ENCODE data around the gene NOTCH4.

NOTCH4 gene

GRCh38 chr6:32202186-32202585 lies 21.7 kb downstream of the NOTCH4 start:
- TF ChIP-seq, protein P1, sequence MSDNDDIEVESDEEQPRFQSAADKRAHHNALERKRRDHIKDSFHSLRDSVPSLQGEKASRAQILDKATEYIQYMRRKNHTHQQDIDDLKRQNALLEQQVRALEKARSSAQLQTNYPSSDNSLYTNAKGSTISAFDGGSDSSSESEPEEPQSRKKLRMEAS (IDR thresholded peaks at IDR 0.05) = no peak
- TF ChIP-seq TEAD4 (IDR thresholded peaks at IDR 0.05) = no peak
- TF ChIP-seq USF1 (IDR thresholded peaks at IDR 0.05) = no peak
- TF ChIP-seq TCF12 (IDR thresholded peaks at IDR 0.05; ENCODE audit: low read depth) = no peak
- TF ChIP-seq YY1 (IDR thresholded peaks at IDR 0.05; ENCODE audit: low read depth) = no peak
- TF ChIP-seq ZBTB7A (IDR thresholded peaks at IDR 0.05; ENCODE audit: low read depth) = no peak
- TF ChIP-seq NFIC (IDR thresholded peaks at IDR 0.05) = no peak
- TF ChIP-seq EP300 (IDR thresholded peaks at IDR 0.05; ENCODE audit: borderline replicate concordance) = no peak
- no peak for TF ChIP-seq RAD21 (IDR thresholded peaks at IDR 0.05; ENCODE audit: low read depth)
- TF ChIP-seq EGR1 (IDR thresholded peaks at IDR 0.05) = no peak
- TF ChIP-seq, protein P2, sequence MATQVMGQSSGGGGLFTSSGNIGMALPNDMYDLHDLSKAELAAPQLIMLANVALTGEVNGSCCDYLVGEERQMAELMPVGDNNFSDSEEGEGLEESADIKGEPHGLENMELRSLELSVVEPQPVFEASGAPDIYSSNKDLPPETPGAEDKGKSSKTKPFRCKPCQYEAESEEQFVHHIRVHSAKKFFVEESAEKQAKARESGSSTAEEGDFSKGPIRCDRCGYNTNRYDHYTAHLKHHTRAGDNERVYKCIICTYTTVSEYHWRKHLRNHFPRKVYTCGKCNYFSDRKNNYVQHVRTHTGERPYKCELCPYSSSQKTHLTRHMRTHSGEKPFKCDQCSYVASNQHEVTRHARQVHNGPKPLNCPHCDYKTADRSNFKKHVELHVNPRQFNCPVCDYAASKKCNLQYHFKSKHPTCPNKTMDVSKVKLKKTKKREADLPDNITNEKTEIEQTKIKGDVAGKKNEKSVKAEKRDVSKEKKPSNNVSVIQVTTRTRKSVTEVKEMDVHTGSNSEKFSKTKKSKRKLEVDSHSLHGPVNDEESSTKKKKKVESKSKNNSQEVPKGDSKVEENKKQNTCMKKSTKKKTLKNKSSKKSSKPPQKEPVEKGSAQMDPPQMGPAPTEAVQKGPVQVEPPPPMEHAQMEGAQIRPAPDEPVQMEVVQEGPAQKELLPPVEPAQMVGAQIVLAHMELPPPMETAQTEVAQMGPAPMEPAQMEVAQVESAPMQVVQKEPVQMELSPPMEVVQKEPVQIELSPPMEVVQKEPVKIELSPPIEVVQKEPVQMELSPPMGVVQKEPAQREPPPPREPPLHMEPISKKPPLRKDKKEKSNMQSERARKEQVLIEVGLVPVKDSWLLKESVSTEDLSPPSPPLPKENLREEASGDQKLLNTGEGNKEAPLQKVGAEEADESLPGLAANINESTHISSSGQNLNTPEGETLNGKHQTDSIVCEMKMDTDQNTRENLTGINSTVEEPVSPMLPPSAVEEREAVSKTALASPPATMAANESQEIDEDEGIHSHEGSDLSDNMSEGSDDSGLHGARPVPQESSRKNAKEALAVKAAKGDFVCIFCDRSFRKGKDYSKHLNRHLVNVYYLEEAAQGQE (IDR thresholded peaks at IDR 0.05; ENCODE audit: low read depth) = no peak
- no peak for TF ChIP-seq TAF1 (IDR thresholded peaks at IDR 0.05; ENCODE audit: low read depth)
- TF ChIP-seq CREB1 (IDR thresholded peaks at IDR 0.05; ENCODE audit: low read depth) = no peak
- TF ChIP-seq CEBPB (IDR thresholded peaks at IDR 0.05) = no peak

GRCh38 chr6:32200711-32201475 lies 23.0 kb downstream of the NOTCH4 start:
- TF ChIP-seq CEBPB (IDR thresholded peaks at IDR 0.05) (no peak), EGR1 (IDR thresholded peaks at IDR 0.05) (no peak), RAD21 (IDR thresholded peaks at IDR 0.05; ENCODE audit: low read depth) (no peak), YY1 (IDR thresholded peaks at IDR 0.05; ENCODE audit: low read depth) (no peak), ZBTB7A (IDR thresholded peaks at IDR 0.05; ENCODE audit: low read depth) (no peak), TCF12 (IDR thresholded peaks at IDR 0.05; ENCODE audit: low read depth) (no peak), TEAD4 (IDR thresholded peaks at IDR 0.05) (no peak), TAF1 (IDR thresholded peaks at IDR 0.05; ENCODE audit: low read depth) (no peak), EP300 (IDR thresholded peaks at IDR 0.05; ENCODE audit: borderline replicate concordance) (no peak), CREB1 (IDR thresholded peaks at IDR 0.05; ENCODE audit: low read depth) (no peak), USF1 (IDR thresholded peaks at IDR 0.05) (no peak), FOXM1 (IDR thresholded peaks at IDR 0.05; ENCODE audit: borderline replicate concordance, low read depth) (no peak), NFIC (IDR thresholded peaks at IDR 0.05) (no peak)
- TF ChIP-seq, protein P2 (IDR thresholded peaks at IDR 0.05; ENCODE audit: low read depth) = no peak
- TF ChIP-seq, protein P1 (IDR thresholded peaks at IDR 0.05) = no peak

- TF ChIP-seq, protein P2 (IDR thresholded peaks at IDR 0.05; ENCODE audit: low read depth) = no peak
- no peak for TF ChIP-seq TAF1 (IDR thresholded peaks at IDR 0.05; ENCODE audit: low read depth)
- TF ChIP-seq CREB1 (IDR thresholded peaks at IDR 0.05; ENCODE audit: low read depth) = no peak
- no peak for TF ChIP-seq NFIC (IDR thresholded peaks at IDR 0.05)
- TF ChIP-seq YY1 (IDR thresholded peaks at IDR 0.05; ENCODE audit: low read depth) = no peak
- TF ChIP-seq EGR1 (IDR thresholded peaks at IDR 0.05) = no peak
- TF ChIP-seq EP300 (IDR thresholded peaks at IDR 0.05; ENCODE audit: borderline replicate concordance) = no peak
- no peak for TF ChIP-seq CEBPB (IDR thresholded peaks at IDR 0.05)
- no peak for TF ChIP-seq ZBTB7A (IDR thresholded peaks at IDR 0.05; ENCODE audit: low read depth)
- TF ChIP-seq RAD21 (IDR thresholded peaks at IDR 0.05; ENCODE audit: low read depth) = no peak
- no peak for TF ChIP-seq TCF12 (IDR thresholded peaks at IDR 0.05; ENCODE audit: low read depth)
- TF ChIP-seq FOXM1 (IDR thresholded peaks at IDR 0.05; ENCODE audit: borderline replicate concordance, low read depth) = no peak
- TF ChIP-seq TEAD4 (IDR thresholded peaks at IDR 0.05) = no peak
- TF ChIP-seq, protein P1 (IDR thresholded peaks at IDR 0.05) = no peak
- no peak for TF ChIP-seq USF1 (IDR thresholded peaks at IDR 0.05)
Observed at GRCh38 chr6:32198866-32199265, 25.0 kb downstream of the NOTCH4 start.
